ENCODE results near the gene SBSN. TPM values are rescaled to one million over a fixed set of nuclear protein-coding genes. Genes with fewer than 3 reads are reported as not detected.

Gene SBSN
- total RNA-seq, 1 experiment from 2014 or later, result not detected

GRCh38 chr19:35565016-35565856 is 37.1 kb upstream of the SBSN start:
- no peaks in the 10 kb centered on the region for H3K36me3 Mint-ChIP-seq (ENCODE audit: insufficient read depth, unreplicated experiment)
- no peak overlapping the region for H3K4me3 Mint-ChIP-seq (ENCODE audit: low read depth, unreplicated experiment)
- H3K27ac Mint-ChIP-seq (ENCODE audit: unreplicated experiment), result no peak overlapping the region
- H3K4me1 Mint-ChIP-seq (ENCODE audit: low read depth, unreplicated experiment), result no peaks in the 10 kb centered on the region
- intact Hi-C loops (cut with micrococcal nuclease; ENCODE audit: unreplicated experiment), result no loop called here
- BruUV-seq (replicated peaks), result no TSS peak
- no peak for DNase-seq
- no peaks in the 10 kb centered on the region for H3K9me3 Mint-ChIP-seq (ENCODE audit: low read depth, unreplicated experiment)
- CTCF ChIA-PET, result interaction anchor here (0.6 to 1.2 kb wide), 3 partner anchors 55 to 508 kb away, joined by 4 to 5 read pairs (median 4); no protein-coding TSS in a partner anchor
- H3K27me3 Mint-ChIP-seq (ENCODE audit: unreplicated experiment), result peaks cover 88% of the 10 kb centered on the region
- TF ChIP-seq CTCF (IDR thresholded peaks at IDR 0.05; ENCODE audit: unreplicated experiment), result no peak

GRCh38 chr19:35563207-35563829 is 35.2 kb upstream of the SBSN start, which contains the start of gene ATP4A:
ATP4A (minus strand) TSS chr19:35563658; CDS start chr19:35563629, 29 bp downstream.
- BruUV-seq (replicated peaks), result no TSS peak
- Mint-ChIP-seq H3K4me3 (ENCODE audit: low read depth, unreplicated experiment) (no peak within 1 kb of the TSS), H3K27ac (ENCODE audit: unreplicated experiment) (no peak within 1 kb of the TSS), H3K9me3 (ENCODE audit: low read depth, unreplicated experiment) (no peaks in the 10 kb centered on the region), H3K36me3 (ENCODE audit: insufficient read depth, unreplicated experiment) (no peaks in the 10 kb centered on the region), H3K4me1 (ENCODE audit: low read depth, unreplicated experiment) (no peaks in the 10 kb centered on the region), H3K27me3 (ENCODE audit: unreplicated experiment) (peaks cover 83% of the 10 kb centered on the region)
- CTCF ChIA-PET, result interaction anchor here (0.8 kb wide), 2 partner anchors 8 to 49 kb away, joined by 3 read pairs; partner anchors contain the start of gene HAUS5
- intact Hi-C loops (cut with micrococcal nuclease; ENCODE audit: unreplicated experiment), result no loop called here
- TF ChIP-seq CTCF (IDR thresholded peaks at IDR 0.05; ENCODE audit: unreplicated experiment), result no peak
- DNase-seq, result no peak

GRCh38 chr19:35562776-35563175 is 34.7 kb upstream of the SBSN start:
- no peak for TF ChIP-seq CTCF (IDR thresholded peaks at IDR 0.05; ENCODE audit: unreplicated experiment)
- H3K4me3 Mint-ChIP-seq (ENCODE audit: low read depth, unreplicated experiment), result no peak overlapping the region
- CTCF ChIA-PET, result interaction anchor here (0.8 kb wide), 2 partner anchors 8 to 50 kb away, joined by 3 read pairs; partner anchors contain the start of gene HAUS5
- DNase-seq, result no peak
- BruUV-seq (replicated peaks), result no TSS peak
- H3K9me3 Mint-ChIP-seq (ENCODE audit: low read depth, unreplicated experiment), result no peaks in the 10 kb centered on the region
- intact Hi-C loops (cut with micrococcal nuclease; ENCODE audit: unreplicated experiment), result no loop called here
- H3K27ac Mint-ChIP-seq (ENCODE audit: unreplicated experiment), result no peak overlapping the region
- H3K36me3 Mint-ChIP-seq (ENCODE audit: insufficient read depth, unreplicated experiment), result no peaks in the 10 kb centered on the region
- peaks cover 78% of the 10 kb centered on the region for H3K27me3 Mint-ChIP-seq (ENCODE audit: unreplicated experiment)
- no peaks in the 10 kb centered on the region for H3K4me1 Mint-ChIP-seq (ENCODE audit: low read depth, unreplicated experiment)

- Mint-ChIP-seq H3K4me1 (ENCODE audit: low read depth, unreplicated experiment) (no peaks in the 10 kb centered on the region), H3K27me3 (ENCODE audit: unreplicated experiment) (peaks cover 78% of the 10 kb centered on the region), H3K4me3 (ENCODE audit: low read depth, unreplicated experiment) (no peak overlapping the region), H3K27ac (ENCODE audit: unreplicated experiment) (no peak overlapping the region), H3K9me3 (ENCODE audit: low read depth, unreplicated experiment) (no peaks in the 10 kb centered on the region), H3K36me3 (ENCODE audit: insufficient read depth, unreplicated experiment) (no peaks in the 10 kb centered on the region)
- TF ChIP-seq CTCF (IDR thresholded peaks at IDR 0.05; ENCODE audit: unreplicated experiment), result no peak
- intact Hi-C loops (cut with micrococcal nuclease; ENCODE audit: unreplicated experiment), result no loop called here
- no TSS peak for BruUV-seq (replicated peaks)
- CTCF ChIA-PET, result interaction anchor here (0.6 kb wide), 1 partner anchor 159 kb away, joined by 4 read pairs; no protein-coding TSS in a partner anchor
- DNase-seq, result no peak
These were observed 34.2 kb upstream of the SBSN start for GRCh38 chr19:35562336-35562735.

Measured in Calu3 (cell line).